CD14-positive monocyte (primary cell): ENCODE measurements around the gene AIFM1. TPM values are rescaled to one million over a fixed set of nuclear protein-coding genes. Genes with fewer than 3 reads are reported as not detected.
A peak's percentile ranks its signal among the peaks of the same experiment; 100 is the strongest.

Source experiments
- DNase-seq, 3 donors: peaks; one replicate each; pipeline ENCODE4 v3.0.0-alpha.2; 2011 to 2022
- H2AFZ ChIP-seq: 2 replicates; pipeline ENCODE4 v1.6.0; 2012; ENCODE audit warnings: mild to moderate bottlenecking, low read depth, low read length, inconsistent platforms; ENCODE audit not compliant: insufficient read depth, poor library complexity, severe bottlenecking
- H3K27ac ChIP-seq, 2 donors: 1 replicate in 1 of 2; 2 replicates in 1 of 2; pipeline ENCODE4 v1.5.1; 2012 to 2013; ENCODE audit warnings: low read length in 2 of 2, control low read depth in 1 of 2, inconsistent platforms in 1 of 2, low read depth in 1 of 2, mild to moderate bottlenecking in 1 of 2
- H3K27me3 ChIP-seq, 2 donors: one replicate each; pipeline versions ENCODE4 v1.6.0 to v1.6.1; 2011 to 2013; ENCODE audit warnings: low read length in 2 of 2; ENCODE audit not compliant: control insufficient read depth in 2 of 2, insufficient read depth in 2 of 2
- H3K36me3 ChIP-seq, 2 donors: replicated peaks in 1 of 2; 1 replicate in 1 of 2; 2 replicates in 1 of 2; pipeline versions ENCODE4 v1.5.1 to v1.6.1; 2012 to 2013; ENCODE audit warnings: low read length in 2 of 2, control low read depth in 1 of 2, inconsistent platforms in 1 of 2, mild to moderate bottlenecking in 1 of 2; ENCODE audit not compliant: insufficient read depth in 2 of 2, control insufficient read depth in 1 of 2
- H3K4me1 ChIP-seq, 2 donors: 1 replicate in 1 of 2; 2 replicates in 1 of 2; pipeline versions ENCODE4 v1.5.1 to v1.6.1; 2012 to 2013; ENCODE audit warnings: low read length in 2 of 2, control low read depth in 1 of 2, inconsistent platforms in 1 of 2, mild to moderate bottlenecking in 1 of 2, moderate library complexity in 1 of 2; ENCODE audit not compliant: insufficient read depth in 2 of 2, control insufficient read depth in 1 of 2
- H3K4me2 ChIP-seq: replicated peaks from 2 replicates; pipeline ENCODE3; 2012; ENCODE audit warnings: low read length, moderate library complexity, mild to moderate bottlenecking; ENCODE audit not compliant: poor library complexity, severe bottlenecking; ENCODE audit errors: extremely low read depth
- H3K4me3 ChIP-seq, 3 experiments: fragments of 200-600 bp in 1 of 3; sonication (generic) in 1 of 3; replicated peaks in 1 of 3; 1 replicate in 2 of 3; 2 replicates in 1 of 3; pipeline ENCODE4 v1.5.1; 2011 to 2013; ENCODE audit warnings: low read length in 3 of 3, mild to moderate bottlenecking in 3 of 3, control low read depth in 2 of 3, low read depth in 2 of 3, inconsistent platforms in 1 of 3, moderate library complexity in 1 of 3
- H3K79me2 ChIP-seq: 2 replicates; pipeline ENCODE4 v1.6.0; 2012; ENCODE audit warnings: mild to moderate bottlenecking, control low read depth, inconsistent platforms, low read length, moderate library complexity; ENCODE audit not compliant: insufficient read depth
- H3K9ac ChIP-seq: 2 replicates; pipeline ENCODE4 v1.6.0; 2017; ENCODE audit warnings: low read length, mild to moderate bottlenecking; ENCODE audit not compliant: insufficient read depth, poor library complexity, severe bottlenecking
- H3K9me3 ChIP-seq, 2 donors: replicated peaks in 1 of 2; 1 replicate in 1 of 2; 2 replicates in 1 of 2; pipeline versions ENCODE4 v1.5.1 to v1.6.1; 2012 to 2013; ENCODE audit warnings: low read length in 2 of 2, control low read depth in 1 of 2; ENCODE audit not compliant: control insufficient read depth in 1 of 2, insufficient read depth in 1 of 2
- H4K20me1 ChIP-seq: 2 replicates; pipeline ENCODE4 v1.6.0; 2012; ENCODE audit warnings: mild to moderate bottlenecking, low read length, control low read depth, moderate library complexity; ENCODE audit not compliant: insufficient read depth
- H3K27ac Mint-ChIP-seq, 7 donors: one replicate each; pipeline ENCODE4 v1.8.0; 2020; ENCODE audit warnings: mild to moderate bottlenecking in 7 of 7, mixed read lengths in 7 of 7, moderate library complexity in 6 of 7, inconsistent platforms in 2 of 7
- H3K27me3 Mint-ChIP-seq, 3 donors: one replicate each; pipeline ENCODE4 v1.8.0; 2021 to 2022; ENCODE audit warnings: low read depth in 3 of 3, mild to moderate bottlenecking in 3 of 3, mixed read lengths in 3 of 3, moderate library complexity in 3 of 3, inconsistent platforms in 1 of 3
- H3K36me3 Mint-ChIP-seq, 2 donors: one replicate each; pipeline ENCODE4 v1.8.0; 2020; ENCODE audit warnings: mixed read lengths in 2 of 2, inconsistent platforms in 1 of 2, mild to moderate bottlenecking in 1 of 2
- H3K4me1 Mint-ChIP-seq: one replicate; pipeline ENCODE4 v1.8.0; 2020; ENCODE audit warnings: mild to moderate bottlenecking, mixed read lengths
- H3K4me3 Mint-ChIP-seq, 2 donors: one replicate each; pipeline ENCODE4 v1.8.0; 2020; ENCODE audit warnings: mild to moderate bottlenecking in 2 of 2, mixed read lengths in 2 of 2, moderate library complexity in 1 of 2
- H3K9me3 Mint-ChIP-seq, 7 donors: one replicate each; pipeline ENCODE4 v1.8.0; 2020 to 2022; ENCODE audit warnings: mixed read lengths in 7 of 7, mild to moderate bottlenecking in 6 of 7, moderate library complexity in 6 of 7, inconsistent platforms in 2 of 7
- WGBS: methylation state at CpG from one replicate; pipeline ENCODE4 v1.1.5; 2013; ENCODE audit warnings: missing lambda C conversion rate; ENCODE audit not compliant: insufficient coverage; 5-methylcytosine and 5-hydroxymethylcytosine counted together
- intact Hi-C, 2 donors: fragments of 100-400 bp; cut with micrococcal nuclease; formaldehyde crosslinking; loops; one replicate each; pipeline versions ENCODE4 v1.15.0 to v1.15.1; 2023
- polyA plus RNA-seq, 3 donors: library from polyadenylated mRNA; depleted of rRNA in 1 of 3; unstranded in 2 of 3; stranded (reverse) in 1 of 3; fragments of 300-500 nt in 2 of 3; fragments of >200 nt in 1 of 3; fragmentation: Illumina TruSeq in 2 of 3; gene quantifications; 1 replicate in 2 of 3; 2 replicates in 1 of 3; pipeline ENCODE4 v1.2.3, GENCODE V29; 2012 to 2021
- TF ChIP-seq, protein P1 (sequence below): fragments of 200-600 bp; IDR thresholded peaks from one replicate; pipeline ENCODE4 v1.8.0; 2022; ENCODE audit warnings: antibody characterized with exemption, mild to moderate bottlenecking

The AIFM1 gene
- polyA plus RNA-seq, 3 donors, result 15.1 to 19.1 (median 18.6) TPM

- no peak overlapping the region for H3K4me3 Mint-ChIP-seq
- H3K27ac ChIP-seq, result peak overlapping the region; percentile 51 to 80
- H4K20me1 ChIP-seq, result peaks cover 79% of the 10 kb centered on the region
Observed at GRCh38 chrX:130093271-130093670, 72.4 kb downstream of the AIFM1 start.

GRCh38 chrX:130091980-130092522 lies 73.6 kb downstream of the AIFM1 start:
- WGBS, result no CpG with 5 or more reads among the region's 10 CpGs
- peaks cover 0 to 2% (median 0%) of the 10 kb centered on the region in 7 donors for H3K9me3 Mint-ChIP-seq
- peak overlapping the region; percentile 66 for H3K4me2 ChIP-seq
- no peaks in the 10 kb centered on the region for H3K9me3 ChIP-seq
- no peaks in the 10 kb centered on the region for H3K27me3 ChIP-seq
- peak overlapping the region; percentile 67 for H3K9ac ChIP-seq
- peaks cover 74 to 87% of the 10 kb centered on the region in 2 donors for H3K4me1 ChIP-seq
- H4K20me1 ChIP-seq, result peaks cover 68% of the 10 kb centered on the region
- peak overlapping the region in 2 of 3 experiments; percentile 26 to 65 for H3K4me3 ChIP-seq
- TF ChIP-seq, protein P1, sequence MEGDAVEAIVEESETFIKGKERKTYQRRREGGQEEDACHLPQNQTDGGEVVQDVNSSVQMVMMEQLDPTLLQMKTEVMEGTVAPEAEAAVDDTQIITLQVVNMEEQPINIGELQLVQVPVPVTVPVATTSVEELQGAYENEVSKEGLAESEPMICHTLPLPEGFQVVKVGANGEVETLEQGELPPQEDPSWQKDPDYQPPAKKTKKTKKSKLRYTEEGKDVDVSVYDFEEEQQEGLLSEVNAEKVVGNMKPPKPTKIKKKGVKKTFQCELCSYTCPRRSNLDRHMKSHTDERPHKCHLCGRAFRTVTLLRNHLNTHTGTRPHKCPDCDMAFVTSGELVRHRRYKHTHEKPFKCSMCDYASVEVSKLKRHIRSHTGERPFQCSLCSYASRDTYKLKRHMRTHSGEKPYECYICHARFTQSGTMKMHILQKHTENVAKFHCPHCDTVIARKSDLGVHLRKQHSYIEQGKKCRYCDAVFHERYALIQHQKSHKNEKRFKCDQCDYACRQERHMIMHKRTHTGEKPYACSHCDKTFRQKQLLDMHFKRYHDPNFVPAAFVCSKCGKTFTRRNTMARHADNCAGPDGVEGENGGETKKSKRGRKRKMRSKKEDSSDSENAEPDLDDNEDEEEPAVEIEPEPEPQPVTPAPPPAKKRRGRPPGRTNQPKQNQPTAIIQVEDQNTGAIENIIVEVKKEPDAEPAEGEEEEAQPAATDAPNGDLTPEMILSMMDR, result no peak
- H3K27ac Mint-ChIP-seq, result peak overlapping the region; percentile 96 to 98 (median 97)
- H3K36me3 Mint-ChIP-seq, result peaks cover 8 to 9% of the 10 kb centered on the region in 2 donors
- peak overlapping the region; percentile 71 to 86 for H3K4me3 Mint-ChIP-seq
- peaks cover 0 to 7% (median 1%) of the 10 kb centered on the region in 3 donors for H3K27me3 Mint-ChIP-seq
- H3K36me3 ChIP-seq, result peaks cover 0 to 5% of the 10 kb centered on the region in 2 donors
- no peak overlapping the region for H2AFZ ChIP-seq
- peaks cover 99% of the 10 kb centered on the region for H3K79me2 ChIP-seq
- DNase-seq, result peak; percentile 76 to 80 (median 79)
- H3K27ac ChIP-seq, result peak overlapping the region; percentile 80 to 94
- peaks cover 70% of the 10 kb centered on the region for H3K4me1 Mint-ChIP-seq
- intact Hi-C loops, result no loop called here

More at GRCh38 chrX:130093271-130093670, 72.4 kb downstream of the AIFM1 start:
- intact Hi-C loops, result no loop called here
- Histone ChIP-seq H3K4me1 (peaks cover 69 to 84% of the 10 kb centered on the region in 2 donors), H3K27me3 (no peaks in the 10 kb centered on the region), H3K4me2 (no peak overlapping the region), H3K79me2 (peaks cover 99% of the 10 kb centered on the region), H2AFZ (no peak overlapping the region), H3K4me3 (no peak overlapping the region), H3K9me3 (no peaks in the 10 kb centered on the region), H3K36me3 (peaks cover 0 to 5% of the 10 kb centered on the region in 2 donors), H3K9ac (no peak overlapping the region)
- TF ChIP-seq, protein P1, result no peak
- no CpG with 5 or more reads among the region's 2 CpGs for WGBS
- Mint-ChIP-seq H3K4me1 (peaks cover 71% of the 10 kb centered on the region), H3K36me3 (peaks cover 5 to 9% of the 10 kb centered on the region in 2 donors), H3K27ac (peak overlapping the region in 4 of 7 donors; percentile 79 to 98 (median 96)), H3K27me3 (peaks cover 0 to 10% (median 1%) of the 10 kb centered on the region in 3 donors), H3K9me3 (peaks cover 0 to 2% (median 0%) of the 10 kb centered on the region in 7 donors)
- no peak for DNase-seq
